GM13976 (cell line): ENCODE measurements around the gene PRRC2B.

Experiments used
- DNase-seq: peaks from one replicate; pipeline ENCODE4 v3.0.0; 2012; ENCODE audit warnings: low spot score
- CTCF ChIP-seq: IDR thresholded peaks from 2 replicates; pipeline ENCODE4 v1.5.1; 2012; ENCODE audit warnings: borderline replicate concordance, mild to moderate bottlenecking; ENCODE audit not compliant: insufficient read depth; ENCODE audit errors: extremely low read depth, missing control alignments, control extremely low read depth
- in situ Hi-C: fragments of 300-500 bp; cut with MboI; formaldehyde crosslinking; loops from one replicate; pipeline ENCODE4 v1.12.0; 2022; ENCODE audit warnings: low sequenced_read_pairs, mixed read lengths, inconsistent platforms; ENCODE audit not compliant: unreplicated experiment

The PRRC2B gene

GRCh38 chr9:131423171-131423581, 29.3 kb downstream of the PRRC2B start:
- in situ Hi-C loops: no loop called here
- DNase-seq: peak; percentile 52
- TF ChIP-seq CTCF: no peak

GRCh38 chr9:131426545-131426944, 32.7 kb downstream of the PRRC2B start:
- no peak for TF ChIP-seq CTCF
- in situ Hi-C loops: no loop called here
- no peak for DNase-seq

- in situ Hi-C loops: no loop called here
- DNase-seq: no peak
- no peak for TF ChIP-seq CTCF
Measured at GRCh38 chr9:131429121-131430012, 35.5 kb downstream of the PRRC2B start.

- in situ Hi-C loops: no loop called here
- DNase-seq: no peak
- TF ChIP-seq CTCF: no peak
Measured at GRCh38 chr9:131432050-131432449, 38.2 kb downstream of the PRRC2B start.

GRCh38 chr9:131432597-131433301, 38.9 kb downstream of the PRRC2B start:
- in situ Hi-C loops: no loop called here
- TF ChIP-seq CTCF: no peak
- DNase-seq: no peak

GRCh38 chr9:131433302-131433854, 39.5 kb downstream of the PRRC2B start:
- TF ChIP-seq CTCF: no peak
- in situ Hi-C loops: no loop called here
- DNase-seq: no peak
